DND-41 (cell line): ENCODE data around the gene TLCD2.

Experiments
- ATAC-seq: fragments of 200-7000 bp; cut with Tn5 transposase; 3 replicates; pipeline ENCODE4 v1.9.1; 2021; ENCODE audit warnings: low read depth; ENCODE audit not compliant: insufficient read depth
- DNase-seq: peaks from one replicate; pipeline ENCODE4 v3.0.0-alpha.2; 2020
- H2AFZ ChIP-seq: 2 replicates; pipeline ENCODE4 v1.6.0; 2012; ENCODE audit warnings: low read depth, low read length
- H3K27ac ChIP-seq: 2 replicates; pipeline ENCODE4 v1.5.1; 2012; ENCODE audit warnings: low read length, inconsistent platforms
- H3K27me3 ChIP-seq: fragments of 200-600 bp; sonication (generic); 2 replicates; pipeline ENCODE4 v1.6.0; 2012; ENCODE audit warnings: low read length, mild to moderate bottlenecking, inconsistent platforms; ENCODE audit not compliant: insufficient read depth, poor library complexity
- H3K36me3 ChIP-seq: 2 replicates; pipeline ENCODE4 v1.5.1; 2012; ENCODE audit warnings: low read length, inconsistent platforms; ENCODE audit not compliant: insufficient read depth
- H3K4me1 ChIP-seq: 2 replicates; pipeline ENCODE4 v1.5.1; 2012; ENCODE audit warnings: mild to moderate bottlenecking, low read length; ENCODE audit not compliant: insufficient read depth
- H3K4me2 ChIP-seq: 2 replicates; pipeline ENCODE4 v1.6.0; 2012; ENCODE audit warnings: mild to moderate bottlenecking, moderate library complexity, low read length, inconsistent platforms; ENCODE audit not compliant: insufficient read depth
- H3K4me3 ChIP-seq, 2 experiments: fragments of 200-600 bp in 1 of 2; shearing (Covaris generic) in 1 of 2; 2 replicates each; pipeline ENCODE4 v1.5.1; 2012 to 2016; ENCODE audit warnings: inconsistent platforms in 2 of 2, low read length in 2 of 2, mild to moderate bottlenecking in 2 of 2, low read depth in 1 of 2, moderate library complexity in 1 of 2
- H3K79me2 ChIP-seq: 2 replicates; pipeline ENCODE4 v1.6.0; 2012; ENCODE audit warnings: low read length, inconsistent platforms; ENCODE audit not compliant: insufficient read depth
- H3K9ac ChIP-seq: 2 replicates; pipeline ENCODE4 v1.6.0; 2012; ENCODE audit warnings: low read depth, mild to moderate bottlenecking, inconsistent platforms, low read length, moderate library complexity
- H3K9me3 ChIP-seq: 2 replicates; pipeline ENCODE4 v1.5.1; 2012; ENCODE audit warnings: low read length, moderate library complexity, mild to moderate bottlenecking, inconsistent platforms; ENCODE audit not compliant: insufficient read depth, severe bottlenecking
- H4K20me1 ChIP-seq: 2 replicates; pipeline ENCODE4 v1.6.0; 2012; ENCODE audit warnings: low read length; ENCODE audit not compliant: insufficient read depth
- CTCF ChIP-seq: IDR thresholded peaks from 2 replicates; pipeline ENCODE4 v1.5.1; 2012; ENCODE audit warnings: borderline replicate concordance, low read length, moderate library complexity, mild to moderate bottlenecking; ENCODE audit not compliant: poor library complexity, severe bottlenecking; ENCODE audit errors: extremely low read depth
- EZH2 ChIP-seq: IDR thresholded peaks from 3 replicates; pipeline ENCODE4 v1.6.1; 2012; ENCODE audit warnings: borderline replicate concordance, low read depth, mild to moderate bottlenecking, moderate library complexity, low read length, inconsistent platforms; ENCODE audit not compliant: severe bottlenecking

The TLCD2 gene

GRCh38 chr17:1730326-1731193 lies 20.4 kb upstream of the TLCD2 start:
- H2AFZ ChIP-seq, result no peak overlapping the region
- H3K27ac ChIP-seq, result no peak overlapping the region
- peaks cover 6% of the 10 kb centered on the region for H3K4me1 ChIP-seq
- no peaks in the 10 kb centered on the region for H4K20me1 ChIP-seq
- H3K9me3 ChIP-seq, result no peaks in the 10 kb centered on the region
- ATAC-seq (no peak), DNase-seq (no peak)
- peaks cover 14% of the 10 kb centered on the region for H3K79me2 ChIP-seq
- H3K4me2 ChIP-seq, result no peak overlapping the region
- H3K27me3 ChIP-seq, result no peaks in the 10 kb centered on the region
- no peak overlapping the region for H3K9ac ChIP-seq
- no peak for TF ChIP-seq CTCF
- peaks cover 18% of the 10 kb centered on the region for H3K36me3 ChIP-seq
- no peak overlapping the region for H3K4me3 ChIP-seq

GRCh38 chr17:1729966-1730325 lies 19.8 kb upstream of the TLCD2 start:
- no peaks in the 10 kb centered on the region for H3K27me3 ChIP-seq
- TF ChIP-seq EZH2 (no peak), CTCF (no peak)
- no peaks in the 10 kb centered on the region for H4K20me1 ChIP-seq
- ATAC-seq (no peak), DNase-seq (no peak)
- no peak overlapping the region for H3K4me2 ChIP-seq
- no peak overlapping the region for H3K9ac ChIP-seq
- H3K9me3 ChIP-seq, result no peaks in the 10 kb centered on the region
- H3K4me1 ChIP-seq, result peaks cover 13% of the 10 kb centered on the region
- H3K4me3 ChIP-seq, result no peak overlapping the region
- peaks cover 20% of the 10 kb centered on the region for H3K79me2 ChIP-seq
- no peak overlapping the region for H3K27ac ChIP-seq
- no peak overlapping the region for H2AFZ ChIP-seq
- peaks cover 18% of the 10 kb centered on the region for H3K36me3 ChIP-seq

- Histone ChIP-seq H3K9ac (no peak overlapping the region; the same call in 1 of the 2 replicates), H3K27me3 (no peaks in the 10 kb centered on the region), H3K9me3 (no peaks in the 10 kb centered on the region), H3K79me2 (peaks cover 23% of the 10 kb centered on the region), H4K20me1 (no peaks in the 10 kb centered on the region), H3K36me3 (peaks cover 18% of the 10 kb centered on the region), H2AFZ (no peak overlapping the region), H3K4me3 (no peak overlapping the region), H3K4me1 (peaks cover 28% of the 10 kb centered on the region), H3K4me2 (no peak overlapping the region), H3K27ac (no peak overlapping the region)
- no peak for ATAC-seq
- DNase-seq, result no peak
- no peak for TF ChIP-seq EZH2
- TF ChIP-seq CTCF, result no peak
Measured at GRCh38 chr17:1727876-1728630, 17.9 kb upstream of the TLCD2 start.
